Spleen (tissue), 11 donors: ENCODE data around the gene LGALS3. TPM values are rescaled to one million over a fixed set of nuclear protein-coding genes. Genes with fewer than 3 reads are reported as not detected.

Experiments used
- DNase-seq: peaks from one replicate; pipeline ENCODE4 v3.0.0-alpha.2; 2020
- H3K27ac ChIP-seq, 8 donors: fragments of 200-600 bp; sonication (generic) in 7 of 8; 1 replicate in 4 of 8; 2 replicates in 4 of 8; pipeline versions ENCODE4 v1.5.0 to v1.8.0; 2016 to 2021; ENCODE audit warnings: inconsistent platforms in 4 of 8, mild to moderate bottlenecking in 4 of 8, moderate library complexity in 1 of 8
- H3K27me3 ChIP-seq, 7 donors: fragments of 200-600 bp; sonication (generic) in 6 of 7; replicated peaks in 1 of 7; 1 replicate in 4 of 7; 2 replicates in 3 of 7; pipeline versions ENCODE4 v1.5.0 to v1.8.0; 2016 to 2021; ENCODE audit warnings: inconsistent platforms in 3 of 7, mild to moderate bottlenecking in 1 of 7
- H3K36me3 ChIP-seq, 6 donors: fragments of 200-600 bp; sonication (generic) in 5 of 6; 1 replicate in 4 of 6; 2 replicates in 2 of 6; pipeline versions ENCODE4 v1.5.0 to v1.8.0; 2016 to 2021; ENCODE audit warnings: inconsistent platforms in 2 of 6
- H3K4me1 ChIP-seq, 6 donors: fragments of 200-600 bp; sonication (generic) in 5 of 6; 1 replicate in 3 of 6; 2 replicates in 3 of 6; pipeline versions ENCODE4 v1.5.0 to v1.8.0; 2016 to 2021; ENCODE audit warnings: inconsistent platforms in 3 of 6
- H3K4me3 ChIP-seq, 8 donors: fragments of 200-600 bp; sonication (generic) in 7 of 8; 1 replicate in 4 of 8; 2 replicates in 4 of 8; pipeline versions ENCODE4 v1.5.0 to v1.8.0; 2016 to 2021; ENCODE audit warnings: inconsistent platforms in 4 of 8, mild to moderate bottlenecking in 4 of 8, moderate library complexity in 2 of 8
- H3K9me3 ChIP-seq, 8 donors: fragments of 200-600 bp; sonication (generic) in 7 of 8; 1 replicate in 4 of 8; 2 replicates in 4 of 8; pipeline versions ENCODE4 v1.5.0 to v1.8.0; 2016 to 2021; ENCODE audit warnings: inconsistent platforms in 4 of 8
- CTCF ChIP-seq, 11 experiments: fragments of 200-600 bp in 7 of 11; fragments of 450-650 bp in 4 of 11; sonication (generic) in 4 of 11; IDR thresholded peaks in 8 of 11; conservative IDR thresholded peaks in 3 of 11; 1 replicate in 7 of 11; 2 replicates in 4 of 11; pipeline versions ENCODE4 v1.4.0 to v1.8.0; 2016 to 2021; ENCODE audit warnings: antibody characterized with exemption in 11 of 11, inconsistent platforms in 4 of 11, mild to moderate bottlenecking in 1 of 11
- POLR2A ChIP-seq, 3 donors: fragments of 450-650 bp; IDR thresholded peaks; one replicate each; pipeline ENCODE4 v1.5.1; 2017; ENCODE audit warnings: antibody characterized with exemption in 3 of 3, mild to moderate bottlenecking in 1 of 3
- POLR2AphosphoS5 ChIP-seq, 3 donors: sonication (generic); formaldehyde crosslinking; IDR thresholded peaks; one replicate each; pipeline ENCODE4 v1.5.1; 2017; ENCODE audit warnings: antibody characterized with exemption in 3 of 3
- WGBS, 5 donors: extraction: QIAGEN DNeasy Blood & Tissue Kit in 3 of 5; methylation state at CpG; one replicate each; pipeline versions ENCODE4 v1.1.5 to v1.1.7; 2013 to 2018; 5-methylcytosine and 5-hydroxymethylcytosine counted together
- intact Hi-C: fragments of 100-400 bp; cut with DNase I; formaldehyde crosslinking; loops from one replicate; pipeline ENCODE4 v1.15.0; 2023; ENCODE audit warnings: low total_unique reads
- polyA plus RNA-seq, 3 donors: library from polyadenylated mRNA; stranded (reverse); fragments of 200-250 nt; gene quantifications; one replicate each; pipeline ENCODE4 v1.2.1, GENCODE V29; 2013
- total RNA-seq, 7 donors: library from RNA; depleted of rRNA in 3 of 7; stranded (reverse); fragments of >200 nt in 3 of 7; fragmentation: NEBNext Ultra II Directional in 4 of 7; extraction: Animal tissue kit (Norgen Biotek cat#: 25700) in 4 of 7; gene quantifications; one replicate each; pipeline versions ENCODE4 v1.1.0 to v1.2.1, GENCODE V29; 2016 to 2021
- donor health status: healthy with polysubstance abuse.
- donor health status: DM: no; HTN: no; CAD: no; lungs with moderate emphysema.
- donor health status: DM: no; HTN: no; CAD: no.
- donor health status: Bipolar disorder and iron deficiency.
- donor health status: healthy.
- donor health status: DM: no; HTN: no; CAD: no.
- donor health status: DM: yes; HTN: yes; CAD: no.

Gene LGALS3
- total and polyA plus RNA-seq, 10 donors = 37.4 to 201 (median 60.8) TPM

GRCh38 chr14:55118761-55119160, 10.3 kb upstream of the LGALS3 start:
- 40 to 73% (median 63%) methylated on average over 3 of the region's 3 CpGs for WGBS, 5 donors
- Histone ChIP-seq H3K4me1 (peaks cover 11 to 94% (median 40%) of the 10 kb centered on the region in 6 donors), H3K27me3 (no peaks in the 10 kb centered on the region), H3K4me3 (no peak overlapping the region), H3K36me3 (no peaks in the 10 kb centered on the region), H3K9me3 (no peaks in the 10 kb centered on the region), H3K27ac (peak overlapping the region in 6 of 8 donors; percentile 3 to 76 (median 54))
- no peak for DNase-seq
- no peak for TF ChIP-seq CTCF (IDR thresholded peaks at IDR 0.05 in 8 of 11, conservative IDR thresholded peaks at IDR 0.05 in 3 of 11)
- no peak for TF ChIP-seq POLR2AphosphoS5 (IDR thresholded peaks at IDR 0.05)
- TF ChIP-seq POLR2A (IDR thresholded peaks at IDR 0.05) = no peak
- intact Hi-C loops = no loop called here

GRCh38 chr14:55120571-55121495, 8.2 kb upstream of the LGALS3 start:
- H3K27ac ChIP-seq = peak overlapping the region in 4 of 8 donors; percentile 33 to 81 (median 56)
- intact Hi-C loops = no loop called here
- no peak for DNase-seq
- no peaks in the 10 kb centered on the region for H3K36me3 ChIP-seq
- WGBS, 5 donors = 63 to 86% (median 72%) methylated on average over 13 of the region's 13 CpGs
- H3K9me3 ChIP-seq = no peaks in the 10 kb centered on the region
- H3K4me1 ChIP-seq = peaks cover 11 to 95% (median 49%) of the 10 kb centered on the region in 6 donors
- no peak overlapping the region for H3K4me3 ChIP-seq
- H3K27me3 ChIP-seq = no peaks in the 10 kb centered on the region
- TF ChIP-seq CTCF (IDR thresholded peaks at IDR 0.05 in 8 of 11, conservative IDR thresholded peaks at IDR 0.05 in 3 of 11) (no peak), POLR2A (IDR thresholded peaks at IDR 0.05) (no peak), POLR2AphosphoS5 (IDR thresholded peaks at IDR 0.05) (no peak)

GRCh38 chr14:55121628-55122439, 7.2 kb upstream of the LGALS3 start:
- peak overlapping the region in 7 of 8 donors; percentile 2 to 81 (median 63) for H3K27ac ChIP-seq
- H3K9me3 ChIP-seq = no peaks in the 10 kb centered on the region
- H3K27me3 ChIP-seq = no peaks in the 10 kb centered on the region
- no peaks in the 10 kb centered on the region for H3K36me3 ChIP-seq
- WGBS, 5 donors = 76 to 83% (median 80%) methylated on average over 9 of the region's 9 CpGs
- no peak overlapping the region for H3K4me3 ChIP-seq
- H3K4me1 ChIP-seq = peaks cover 11 to 95% (median 50%) of the 10 kb centered on the region in 6 donors
- DNase-seq = no peak
- intact Hi-C loops = no loop called here
- TF ChIP-seq CTCF (IDR thresholded peaks at IDR 0.05 in 8 of 11, conservative IDR thresholded peaks at IDR 0.05 in 3 of 11) (no peak), POLR2A (IDR thresholded peaks at IDR 0.05) (no peak), POLR2AphosphoS5 (IDR thresholded peaks at IDR 0.05) (no peak)
